ES-I3 (cell line): ENCODE measurements around the gene SMIM32.

ENCODE experiments used
- H3K36me3 ChIP-seq: 2 replicates; pipeline ENCODE4 v1.6.1; 2013; ENCODE audit warnings: mild to moderate bottlenecking, low read length, control low read depth, moderate library complexity; ENCODE audit not compliant: insufficient read depth
- H3K4me1 ChIP-seq: 2 replicates; pipeline ENCODE4 v1.6.1; 2013; ENCODE audit warnings: mild to moderate bottlenecking, control low read depth, low read length; ENCODE audit not compliant: insufficient read depth
- H3K9ac ChIP-seq: 2 replicates; pipeline ENCODE4 v1.6.1; 2013; ENCODE audit warnings: low read depth, mild to moderate bottlenecking, low read length, moderate library complexity
- H3K9me3 ChIP-seq: 2 replicates; pipeline ENCODE4 v1.6.1; 2013; ENCODE audit warnings: mild to moderate bottlenecking, low read length, moderate library complexity; ENCODE audit not compliant: control insufficient read depth, insufficient read depth

The SMIM32 gene

DNA sequence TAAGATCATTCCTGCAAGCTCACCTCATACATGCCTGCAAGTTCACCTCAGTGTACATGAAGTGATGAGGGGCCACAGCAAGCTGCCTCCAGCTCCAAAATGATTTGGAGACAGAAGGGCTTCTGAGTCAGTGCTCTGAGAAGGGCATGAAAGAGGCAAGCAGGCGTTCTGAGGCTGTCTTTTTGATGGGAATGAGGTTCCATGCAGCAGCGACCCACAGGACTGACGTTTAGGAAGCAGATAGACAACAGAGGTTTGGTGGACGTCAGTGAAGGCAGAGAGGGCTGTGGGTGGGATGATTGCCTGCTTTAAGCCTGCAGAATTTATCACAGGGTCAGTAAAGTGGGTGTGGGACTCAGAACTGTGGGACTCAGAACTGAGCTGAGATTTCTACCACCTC, 8.9 kb upstream of the SMIM32 start:
- Histone ChIP-seq H3K9ac (no peak overlapping the region), H3K36me3 (no peaks in the 10 kb centered on the region), H3K4me1 (peaks cover 4% of the 10 kb centered on the region; the same call in 1 of the 2 replicates), H3K9me3 (no peaks in the 10 kb centered on the region)

GRCh38 chr5:136200761-136201160, 7.8 kb upstream of the SMIM32 start:
- H3K36me3 ChIP-seq, result no peaks in the 10 kb centered on the region

DNA sequence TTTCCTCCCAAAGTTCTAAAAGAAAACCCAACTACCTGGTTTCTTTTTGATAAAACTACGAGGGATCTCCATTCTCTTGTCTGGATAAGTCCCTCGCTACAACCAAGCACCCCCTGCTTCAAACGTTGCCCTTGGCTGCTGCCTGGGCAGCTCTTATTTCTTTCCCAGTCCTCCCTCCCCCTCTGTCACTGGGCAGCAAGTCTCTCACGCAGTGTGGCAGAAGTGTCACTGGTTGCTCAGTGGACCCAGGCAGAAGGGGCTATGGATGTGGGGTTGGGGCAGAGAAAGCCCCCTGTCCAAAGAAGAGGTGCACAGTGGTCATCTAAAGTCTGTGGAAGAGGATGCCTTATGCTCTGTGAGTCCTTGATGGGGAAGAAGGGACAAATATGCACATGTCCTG, 7.2 kb upstream of the SMIM32 start:
- H3K4me1 ChIP-seq, result peaks cover 4% of the 10 kb centered on the region; the same call in 1 of the 2 replicates
- H3K36me3 ChIP-seq, result no peaks in the 10 kb centered on the region
- H3K9ac ChIP-seq, result no peak overlapping the region
- H3K9me3 ChIP-seq, result no peaks in the 10 kb centered on the region

More at GRCh38 chr5:136200761-136201160, 7.8 kb upstream of the SMIM32 start:
- Histone ChIP-seq H3K9me3 (no peaks in the 10 kb centered on the region), H3K4me1 (peaks cover 4% of the 10 kb centered on the region; the same call in 1 of the 2 replicates), H3K9ac (no peak overlapping the region)

DNA sequence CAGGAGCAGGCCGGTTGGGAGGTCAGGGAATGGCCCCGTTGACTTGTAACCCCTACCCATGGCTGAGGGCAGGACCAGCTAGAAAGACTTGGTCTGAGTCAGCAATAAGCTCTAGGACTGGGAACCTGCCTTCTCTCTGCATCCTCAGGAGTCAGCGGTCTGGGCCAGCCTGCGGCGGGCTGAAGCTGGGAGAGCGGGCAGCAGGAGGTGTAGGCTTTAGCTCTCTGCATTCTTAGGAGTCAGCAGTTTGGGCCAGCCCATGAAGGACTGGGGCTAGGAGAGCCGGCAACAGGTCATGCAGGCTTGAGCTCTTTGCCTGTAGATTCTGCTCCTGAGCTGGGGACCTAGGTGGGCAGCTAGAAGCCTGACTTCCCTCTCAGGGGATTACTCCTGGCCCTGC, 6.4 kb upstream of the SMIM32 start:
- Histone ChIP-seq H3K4me1 (peaks cover 4% of the 10 kb centered on the region; the same call in 1 of the 2 replicates), H3K9ac (no peak overlapping the region), H3K36me3 (no peaks in the 10 kb centered on the region), H3K9me3 (no peaks in the 10 kb centered on the region)

DNA sequence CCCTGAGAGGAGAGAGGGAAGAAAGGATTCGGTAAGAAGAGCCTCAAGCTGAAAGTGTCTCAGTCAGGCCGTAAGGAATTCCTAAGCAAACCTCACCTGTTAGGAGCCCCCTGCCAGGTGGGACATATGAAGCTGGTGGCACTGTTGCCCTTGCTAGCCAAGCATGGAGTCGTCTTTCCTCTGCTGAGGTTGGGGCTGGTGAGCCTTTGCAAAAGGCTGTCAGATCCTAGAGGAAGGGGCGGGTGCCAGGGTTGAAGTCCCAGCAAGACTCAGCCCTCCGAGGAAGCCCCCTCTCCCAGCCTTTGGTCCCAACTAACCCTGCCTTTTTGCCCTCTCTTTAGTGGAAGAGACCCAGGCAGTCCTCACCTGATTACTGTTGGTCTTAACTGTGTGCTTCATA, 5.5 kb upstream of the SMIM32 start:
- Histone ChIP-seq H3K9ac (no peak overlapping the region), H3K4me1 (peaks cover under 1% of the 10 kb centered on the region; the same call in 1 of the 2 replicates), H3K36me3 (no peaks in the 10 kb centered on the region), H3K9me3 (no peaks in the 10 kb centered on the region)

DNA sequence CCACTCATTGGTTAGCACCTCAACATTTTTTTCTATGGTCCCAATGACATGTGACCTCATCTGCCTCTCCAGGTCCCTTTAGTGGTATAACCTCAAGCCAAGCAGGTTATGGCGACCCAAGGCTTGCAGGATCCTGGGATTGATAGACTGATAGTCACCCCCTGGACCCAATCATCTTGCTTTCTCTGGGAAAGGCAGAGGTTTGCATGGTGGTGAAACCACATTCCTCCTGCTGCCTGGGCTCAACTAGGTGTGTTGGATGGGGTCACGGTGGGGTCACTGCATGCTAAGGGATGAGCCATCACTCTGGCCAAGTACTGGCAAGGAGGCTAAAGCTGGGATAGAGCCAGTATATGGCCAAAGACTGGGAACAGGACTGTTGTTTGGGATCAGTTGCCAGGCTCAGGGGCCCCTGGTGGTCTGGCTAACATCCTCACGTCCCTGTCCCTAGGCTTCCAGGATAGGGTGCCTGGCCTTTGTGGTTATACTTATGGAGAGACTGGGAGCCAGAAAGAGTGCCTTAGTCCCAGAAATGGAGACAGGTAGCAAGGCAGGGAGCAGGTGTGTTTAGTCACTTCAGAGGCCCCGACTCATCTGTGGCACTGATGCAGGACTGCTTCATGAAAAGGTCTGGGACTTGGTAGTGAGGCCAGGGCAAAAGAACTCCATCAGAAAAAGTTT, 4.6 kb upstream of the SMIM32 start:
- Histone ChIP-seq H3K36me3 (no peaks in the 10 kb centered on the region), H3K9me3 (no peaks in the 10 kb centered on the region), H3K4me1 (no peaks in the 10 kb centered on the region), H3K9ac (no peak overlapping the region)

GRCh38 chr5:136195971-136196820, 3.2 kb upstream of the SMIM32 start:
- no peaks in the 10 kb centered on the region for H3K9me3 ChIP-seq
- no peaks in the 10 kb centered on the region for H3K4me1 ChIP-seq
- no peaks in the 10 kb centered on the region for H3K36me3 ChIP-seq
- no peak overlapping the region for H3K9ac ChIP-seq

DNA sequence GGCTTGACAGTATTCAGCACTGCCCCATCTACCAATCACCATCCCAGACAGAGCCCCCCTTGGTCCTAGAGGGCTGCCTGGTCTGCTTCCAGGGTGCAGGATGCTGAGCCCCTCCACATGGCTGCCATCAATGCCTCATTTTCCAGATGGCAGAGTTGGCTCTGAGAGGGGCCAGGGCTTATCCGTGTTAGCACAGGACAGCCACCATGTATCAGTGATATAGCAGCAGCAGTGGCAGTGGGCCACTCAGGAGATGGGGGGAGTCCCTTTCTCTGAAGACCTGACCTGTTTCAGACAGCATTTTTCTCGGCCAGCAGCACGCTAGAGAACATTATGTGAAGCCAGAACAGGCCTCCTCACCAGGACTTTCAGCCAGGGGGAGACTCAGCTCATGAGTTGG, 1.6 kb upstream of the SMIM32 start:
- Histone ChIP-seq H3K9me3 (no peaks in the 10 kb centered on the region), H3K4me1 (no peaks in the 10 kb centered on the region), H3K36me3 (no peaks in the 10 kb centered on the region), H3K9ac (no peak overlapping the region)

DNA sequence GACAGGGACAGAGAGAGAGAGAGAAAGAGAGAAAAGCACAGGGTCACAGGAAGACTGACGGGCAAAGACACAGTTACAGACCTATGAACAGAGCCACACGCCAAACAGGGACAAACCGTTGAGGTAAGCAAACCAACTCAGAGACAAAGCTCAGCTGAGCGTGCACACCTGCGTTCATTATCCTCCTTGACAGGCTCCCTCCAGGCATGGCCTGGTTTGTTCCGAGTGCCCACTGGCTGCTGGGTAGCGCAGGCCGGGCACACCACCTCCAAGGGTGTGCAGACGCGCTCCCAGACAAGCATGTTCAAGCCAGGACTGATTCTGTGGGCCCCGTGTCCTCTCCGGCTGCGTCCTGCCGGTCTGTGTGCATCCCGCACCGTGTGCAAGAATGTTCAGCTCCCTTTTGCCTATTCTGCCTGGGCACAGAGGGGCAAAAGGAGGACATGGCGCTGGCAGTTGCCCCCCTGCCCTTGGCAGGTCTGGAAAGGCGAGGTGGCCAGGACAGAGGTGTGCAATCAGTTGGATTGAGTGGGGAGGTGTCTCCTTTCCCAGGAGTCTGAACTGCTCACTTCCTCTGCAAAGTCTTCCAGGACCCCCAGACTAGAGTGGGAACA, 467 bp upstream of the SMIM32 start:
- peak overlapping the region; percentile 50; the same call in 1 of the 2 replicates for H3K9ac ChIP-seq
- no peaks in the 10 kb centered on the region for H3K9me3 ChIP-seq
- no peaks in the 10 kb centered on the region for H3K36me3 ChIP-seq
- no peaks in the 10 kb centered on the region for H3K4me1 ChIP-seq

GRCh38 chr5:136192015-136192525, 892 bp downstream of the SMIM32 start:
- no peaks in the 10 kb centered on the region for H3K9me3 ChIP-seq
- H3K9ac ChIP-seq, result peak overlapping the region; percentile 50; the same call in 1 of the 2 replicates
- H3K4me1 ChIP-seq, result no peaks in the 10 kb centered on the region
- H3K36me3 ChIP-seq, result no peaks in the 10 kb centered on the region

GRCh38 chr5:136191304-136192014, 1.5 kb downstream of the SMIM32 start:
- Histone ChIP-seq H3K9ac (peak overlapping the region; percentile 50; the same call in 1 of the 2 replicates), H3K36me3 (no peaks in the 10 kb centered on the region), H3K4me1 (no peaks in the 10 kb centered on the region), H3K9me3 (no peaks in the 10 kb centered on the region)

DNA sequence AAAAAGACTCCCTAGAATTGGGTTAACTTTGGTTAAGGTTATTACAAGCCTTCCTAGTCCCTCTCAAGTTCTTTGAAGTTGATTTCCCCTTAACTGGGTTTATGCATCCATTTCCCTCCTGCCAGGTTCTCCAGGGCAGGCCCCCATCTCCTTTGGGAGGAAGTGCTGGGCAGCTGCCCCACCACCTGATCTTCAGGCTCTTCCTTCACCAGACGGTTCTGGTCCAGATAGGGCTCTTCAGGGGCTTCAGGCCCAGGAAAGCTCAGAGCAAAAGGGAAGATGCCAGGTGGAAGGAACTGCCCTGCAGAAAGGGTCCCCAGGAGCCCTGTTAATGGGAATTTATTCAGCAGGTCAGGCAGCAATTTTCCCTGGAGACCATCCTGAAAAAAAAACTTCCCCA, 2.1 kb downstream of the SMIM32 start:
- Histone ChIP-seq H3K9ac (no peak overlapping the region), H3K9me3 (no peaks in the 10 kb centered on the region), H3K36me3 (0 out of 2 replicates have a peak, but pooled peaks cover under 1% of the 10 kb centered on the region), H3K4me1 (no peaks in the 10 kb centered on the region)

DNA sequence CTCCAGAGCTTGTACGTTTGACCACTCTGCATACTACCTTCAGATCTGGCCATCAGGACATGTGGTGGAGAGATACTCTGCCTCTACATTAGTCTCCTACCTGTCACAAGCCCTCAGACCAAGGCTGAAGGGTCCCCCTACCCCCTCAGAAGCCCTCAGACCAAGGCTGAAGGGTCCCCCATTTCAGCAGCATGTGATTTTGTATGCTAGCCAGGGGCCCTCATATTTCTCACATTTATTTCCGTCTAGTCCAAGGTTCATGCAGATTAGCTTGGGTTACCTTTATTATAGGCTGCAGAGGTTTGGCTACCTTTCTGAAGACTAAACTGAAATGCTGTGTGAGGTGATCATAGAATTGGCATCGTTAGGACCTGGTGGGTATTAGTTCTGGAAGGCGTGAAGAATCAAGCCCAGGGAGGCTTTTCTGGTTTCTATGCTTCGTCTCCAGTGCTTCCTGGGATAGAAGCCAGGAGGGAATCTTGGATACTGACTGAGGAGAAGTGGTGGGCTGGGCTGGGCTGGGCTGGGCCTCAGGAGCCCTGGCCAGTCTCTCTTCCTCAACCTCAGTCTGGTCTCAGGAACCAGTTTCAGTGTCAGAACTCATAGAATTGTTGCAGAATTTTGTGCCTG, 2.8 kb downstream of the SMIM32 start:
- Histone ChIP-seq H3K9me3 (no peaks in the 10 kb centered on the region), H3K9ac (no peak overlapping the region), H3K4me1 (no peaks in the 10 kb centered on the region), H3K36me3 (0 out of 2 replicates have a peak, but pooled peaks cover 3% of the 10 kb centered on the region)
